ENCODE data around the gene MEIOB. TPM values are rescaled to one million over a fixed set of nuclear protein-coding genes. Genes with fewer than 3 reads are reported as not detected.
"Not testable (repeated sequence)": the region's sequence is repeated elsewhere in the genome, so short reads cannot be mapped to it uniquely, and the experiment has no call there.

MEIOB gene
- polyA plus RNA-seq, 4 donors = 0.34 to 0.38 TPM; not detected in 2

DNA sequence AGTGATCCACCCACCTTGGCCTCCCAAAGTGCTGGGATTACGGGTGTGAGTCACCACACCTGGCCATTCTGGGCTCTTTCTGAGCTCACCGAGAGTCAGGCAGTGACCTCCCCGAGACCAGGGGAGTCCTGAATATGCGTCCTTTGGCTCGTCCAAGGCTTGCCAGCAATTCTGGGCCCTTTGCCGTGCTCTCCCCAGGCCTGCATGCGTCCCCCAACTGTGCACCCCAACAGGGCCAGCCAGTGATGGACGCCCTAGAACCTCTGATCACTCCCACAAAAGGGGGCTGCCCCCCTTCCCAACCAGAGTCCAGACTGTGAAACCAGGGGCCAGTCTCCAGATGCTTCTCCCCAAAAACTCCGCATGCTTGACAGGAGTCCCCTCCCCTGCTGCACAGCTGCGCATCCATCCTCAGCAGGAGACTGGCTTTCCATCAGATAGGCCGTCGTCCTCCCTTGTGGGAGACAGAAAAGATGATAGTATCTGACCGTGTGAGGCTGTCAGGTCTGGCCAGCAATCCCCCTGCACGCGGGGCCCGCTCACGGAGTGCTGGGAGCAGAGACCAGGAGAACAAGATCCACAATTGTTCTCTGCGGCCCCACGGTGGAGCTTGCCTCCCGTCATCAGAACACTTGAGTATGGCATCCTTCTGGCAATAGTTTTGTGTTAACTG is 30.7 kb upstream of the MEIOB start:
- H3K4me1 ChIP-seq (ENCODE audit: control insufficient read depth in 3 of 3, insufficient read depth in 2 of 3, low read depth in 1 of 3, low read length in 2 of 3) = peaks cover 0 to 20% (median 0%) of the 10 kb centered on the region in 3 donors
- DNase-seq (no peak), FAIRE-seq (no peak)
- H3K9me3 ChIP-seq (ENCODE audit: control insufficient read depth in 2 of 2, insufficient read depth in 1 of 2, low read depth in 1 of 2, low read length in 1 of 2) = no peaks in the 10 kb centered on the region
- H3K4me3 ChIP-seq (ENCODE audit: low read depth in 1 of 3, low read length in 3 of 3) = no peak overlapping the region
- 77 to 91% (median 82%) methylated on average over 20 of the region's 20 CpGs for WGBS, 3 donors
- no peaks in the 10 kb centered on the region for H3K36me3 ChIP-seq (ENCODE audit: control insufficient read depth in 3 of 3, insufficient read depth in 2 of 3, low read depth in 1 of 3, low read length in 3 of 3)
- H3K27ac ChIP-seq (ENCODE audit: low read depth in 1 of 3, low read length in 2 of 3) = no peak overlapping the region
- H3K27me3 ChIP-seq (ENCODE audit: control insufficient read depth in 3 of 3, insufficient read depth in 3 of 3, low read length in 3 of 3) = no peaks in the 10 kb centered on the region

DNA sequence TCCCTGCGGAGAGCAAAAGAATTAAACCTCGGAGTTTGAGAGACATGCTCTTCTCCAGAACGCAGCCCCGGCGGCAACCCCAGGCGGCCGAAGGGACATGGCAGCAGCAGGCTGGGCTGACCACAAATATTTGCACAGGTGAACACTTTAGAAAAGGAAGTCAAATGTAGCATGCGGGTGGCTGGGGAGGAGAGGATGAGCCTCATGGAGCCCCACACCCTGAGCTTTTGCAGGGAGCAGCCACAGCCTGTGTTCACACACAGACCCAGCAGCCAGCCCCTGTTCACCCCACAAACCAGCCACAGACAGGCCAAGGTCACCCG is 28.4 kb upstream of the MEIOB start:
- 9 to 65% (median 47%) methylated on average over 9 of the region's 9 CpGs for WGBS, 3 donors
- no peaks in the 10 kb centered on the region for H3K9me3 ChIP-seq (ENCODE audit: control insufficient read depth in 2 of 2, insufficient read depth in 1 of 2, low read depth in 1 of 2, low read length in 1 of 2)

DNA sequence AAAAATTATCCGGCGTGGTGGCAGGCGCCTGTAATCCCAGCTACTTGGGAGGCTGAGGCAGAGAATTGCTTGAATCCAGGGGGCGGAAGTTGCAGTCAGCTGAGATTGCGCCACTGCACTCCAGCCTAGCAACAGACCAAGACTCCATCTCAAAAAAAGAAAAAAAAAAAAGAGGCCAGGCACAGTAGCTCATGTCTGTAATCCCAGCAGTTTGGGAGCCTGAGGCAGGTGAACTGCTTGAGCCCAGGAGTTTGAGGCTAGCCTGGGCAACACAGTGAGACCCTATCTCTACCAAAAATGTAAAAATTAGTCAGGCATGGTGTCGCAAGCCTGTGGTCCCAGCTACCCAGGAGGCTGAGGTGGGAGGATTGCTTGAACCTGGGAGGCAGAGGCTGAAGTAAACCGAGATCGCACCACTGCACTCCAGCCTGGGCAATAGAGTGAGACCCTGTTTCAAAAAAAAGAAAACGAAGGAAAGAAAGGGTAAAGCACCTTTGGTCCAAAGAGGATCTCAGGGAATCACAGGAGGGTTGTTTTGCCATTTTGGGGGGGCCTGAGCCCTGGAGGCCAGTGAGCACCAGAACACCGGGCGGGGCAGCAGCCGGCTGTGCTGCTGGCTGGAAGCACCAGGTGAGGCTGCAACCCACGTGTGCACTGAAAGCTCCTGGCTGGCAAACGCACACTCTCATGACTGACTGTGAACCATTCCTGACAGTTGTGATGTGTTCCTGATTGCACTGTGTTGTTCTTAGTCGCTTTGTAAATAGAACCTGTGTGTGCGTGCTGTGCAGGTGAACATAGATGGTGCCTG is 27.9 kb upstream of the MEIOB start:
- peak; percentile 60 to 70 for DNase-seq
- Histone ChIP-seq H3K36me3 (ENCODE audit: control insufficient read depth in 3 of 3, insufficient read depth in 2 of 3, low read depth in 1 of 3, low read length in 3 of 3) (no peaks in the 10 kb centered on the region), H3K9me3 (ENCODE audit: control insufficient read depth in 2 of 2, insufficient read depth in 1 of 2, low read depth in 1 of 2, low read length in 1 of 2) (no peaks in the 10 kb centered on the region), H3K27ac (ENCODE audit: low read depth in 1 of 3, low read length in 2 of 3) (no peak overlapping the region), H3K4me3 (ENCODE audit: low read depth in 1 of 3, low read length in 3 of 3) (no peak overlapping the region), H3K4me1 (ENCODE audit: control insufficient read depth in 3 of 3, insufficient read depth in 2 of 3, low read depth in 1 of 3, low read length in 2 of 3) (peaks cover 0 to 32% (median 0%) of the 10 kb centered on the region in 3 donors), H3K27me3 (ENCODE audit: control insufficient read depth in 3 of 3, insufficient read depth in 3 of 3, low read length in 3 of 3) (no peaks in the 10 kb centered on the region)
- WGBS, 3 donors = 49 to 75% (median 52%) methylated on average over 16 of the region's 16 CpGs
- FAIRE-seq = no peak

More for the DNA sequence above, 28.4 kb upstream of the MEIOB start:
- Histone ChIP-seq H3K36me3 (ENCODE audit: control insufficient read depth in 3 of 3, insufficient read depth in 2 of 3, low read depth in 1 of 3, low read length in 3 of 3) (no peaks in the 10 kb centered on the region), H3K27ac (ENCODE audit: low read depth in 1 of 3, low read length in 2 of 3) (no peak overlapping the region), H3K27me3 (ENCODE audit: control insufficient read depth in 3 of 3, insufficient read depth in 3 of 3, low read length in 3 of 3) (no peaks in the 10 kb centered on the region), H3K4me3 (ENCODE audit: low read depth in 1 of 3, low read length in 3 of 3) (no peak overlapping the region), H3K4me1 (ENCODE audit: control insufficient read depth in 3 of 3, insufficient read depth in 2 of 3, low read depth in 1 of 3, low read length in 2 of 3) (peaks cover 0 to 27% (median 0%) of the 10 kb centered on the region in 3 donors)
- DNase-seq = no peak
- FAIRE-seq = no peak

DNA sequence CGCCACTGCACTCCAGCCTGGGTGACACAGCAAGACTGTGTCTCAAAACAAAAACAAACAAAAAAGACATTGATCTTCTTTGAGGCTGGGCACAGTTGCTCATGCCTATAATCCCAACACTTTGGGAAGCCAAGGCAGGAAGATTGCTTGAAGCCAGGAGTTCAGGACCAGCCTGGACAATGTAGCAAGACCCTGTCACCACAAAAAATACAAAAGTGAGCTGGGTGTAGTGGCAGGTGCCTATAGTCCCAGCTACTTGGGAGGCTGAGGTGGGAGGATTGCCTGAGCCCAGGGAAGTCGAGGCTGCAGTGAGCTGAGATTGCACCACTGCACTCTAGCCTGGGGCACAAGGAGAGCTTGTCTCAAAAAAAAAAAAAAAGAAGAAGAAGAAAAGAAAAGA is 25.7 kb upstream of the MEIOB start:
- not testable (repeated sequence) for H3K9me3 ChIP-seq (ENCODE audit: control insufficient read depth in 2 of 2, insufficient read depth in 1 of 2, low read depth in 1 of 2, low read length in 1 of 2); H3K27ac ChIP-seq (ENCODE audit: low read depth in 1 of 3, low read length in 2 of 3); FAIRE-seq; H3K27me3 ChIP-seq (ENCODE audit: control insufficient read depth in 3 of 3, insufficient read depth in 3 of 3, low read length in 3 of 3); DNase-seq; H3K36me3 ChIP-seq (ENCODE audit: control insufficient read depth in 3 of 3, insufficient read depth in 2 of 3, low read depth in 1 of 3, low read length in 3 of 3); H3K4me3 ChIP-seq (ENCODE audit: low read depth in 1 of 3, low read length in 3 of 3)
- WGBS, 3 donors = 73 to 88% (median 84%) methylated on average over 2 of the region's 2 CpGs
- peaks cover 0 to 33% (median 0%) of the 10 kb centered on the region in 3 donors for H3K4me1 ChIP-seq (ENCODE audit: control insufficient read depth in 3 of 3, insufficient read depth in 2 of 3, low read depth in 1 of 3, low read length in 2 of 3)

DNA sequence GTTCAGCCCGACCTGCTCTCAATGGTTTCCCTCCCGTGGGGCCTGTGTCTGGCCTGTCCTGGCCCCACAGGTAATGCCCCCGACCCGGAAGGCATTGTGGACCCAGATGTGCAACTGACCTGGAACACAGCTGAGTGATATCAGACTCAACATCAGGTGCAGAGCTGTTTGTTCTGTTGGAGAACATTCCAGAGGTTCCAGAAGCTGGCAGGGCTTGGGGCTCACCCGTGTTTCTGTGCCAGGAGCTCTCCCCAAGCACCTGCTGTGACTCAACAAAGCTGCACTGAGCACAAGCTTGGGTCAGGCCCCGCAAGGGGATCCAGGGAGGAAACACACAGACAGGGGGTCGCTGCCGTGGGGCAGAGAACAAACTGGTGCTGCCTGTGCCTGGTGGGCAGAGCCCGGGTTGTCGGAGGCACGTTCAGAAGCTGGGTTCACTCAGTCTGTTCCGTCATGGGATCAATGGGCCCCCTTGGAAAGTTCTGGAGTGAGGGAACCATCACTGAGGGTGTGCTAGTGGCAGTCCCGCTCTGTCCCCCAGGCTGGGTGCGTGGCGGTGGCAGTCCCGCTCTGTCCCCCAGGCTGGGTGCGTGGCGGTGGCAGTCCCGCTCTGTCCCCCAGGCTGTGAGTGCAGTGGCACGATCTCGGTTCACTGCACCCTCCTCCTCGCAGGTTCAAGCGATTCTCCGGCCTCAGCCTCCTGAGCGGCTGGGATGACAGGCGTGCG is 24.1 kb upstream of the MEIOB start:
- Histone ChIP-seq H3K9me3 (ENCODE audit: control insufficient read depth in 2 of 2, insufficient read depth in 1 of 2, low read depth in 1 of 2, low read length in 1 of 2) (no peaks in the 10 kb centered on the region), H3K27me3 (ENCODE audit: control insufficient read depth in 3 of 3, insufficient read depth in 3 of 3, low read length in 3 of 3) (peaks cover 0 to under 1% (median 0%) of the 10 kb centered on the region in 3 donors), H3K4me3 (ENCODE audit: low read depth in 1 of 3, low read length in 3 of 3) (no peak overlapping the region), H3K36me3 (ENCODE audit: control insufficient read depth in 3 of 3, insufficient read depth in 2 of 3, low read depth in 1 of 3, low read length in 3 of 3) (no peaks in the 10 kb centered on the region), H3K4me1 (ENCODE audit: control insufficient read depth in 3 of 3, insufficient read depth in 2 of 3, low read depth in 1 of 3, low read length in 2 of 3) (peaks cover 0 to 33% (median 0%) of the 10 kb centered on the region in 3 donors), H3K27ac (ENCODE audit: low read depth in 1 of 3, low read length in 2 of 3) (no peak overlapping the region)
- DNase-seq = peak in 1 of 2 donors; percentile 67
- WGBS, 3 donors = 66 to 78% (median 67%) methylated on average over 26 to 27 of the region's 27 CpGs
- FAIRE-seq = no peak

DNA sequence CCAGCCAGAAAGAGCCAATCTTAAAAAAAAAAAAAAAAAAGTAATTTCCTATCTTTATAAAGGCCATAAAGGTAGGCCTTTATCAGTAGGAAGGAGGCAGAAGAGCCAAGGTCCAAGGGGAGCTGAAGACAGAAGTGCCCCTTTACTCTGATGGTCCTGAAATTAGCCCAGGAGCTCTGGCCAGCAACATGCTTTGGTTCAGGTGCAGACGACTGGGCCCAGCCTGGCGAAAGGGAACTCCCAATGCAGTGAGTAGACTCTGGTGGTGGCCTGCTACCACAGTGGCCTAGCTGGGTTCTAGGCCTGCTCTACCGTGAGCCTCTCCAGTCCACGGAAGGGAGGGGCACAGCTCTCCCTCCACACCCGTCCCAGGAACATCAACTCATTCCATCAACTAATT is 23.1 kb upstream of the MEIOB start:
- no peaks in the 10 kb centered on the region for H3K9me3 ChIP-seq (ENCODE audit: control insufficient read depth in 2 of 2, insufficient read depth in 1 of 2, low read depth in 1 of 2, low read length in 1 of 2)

DNA sequence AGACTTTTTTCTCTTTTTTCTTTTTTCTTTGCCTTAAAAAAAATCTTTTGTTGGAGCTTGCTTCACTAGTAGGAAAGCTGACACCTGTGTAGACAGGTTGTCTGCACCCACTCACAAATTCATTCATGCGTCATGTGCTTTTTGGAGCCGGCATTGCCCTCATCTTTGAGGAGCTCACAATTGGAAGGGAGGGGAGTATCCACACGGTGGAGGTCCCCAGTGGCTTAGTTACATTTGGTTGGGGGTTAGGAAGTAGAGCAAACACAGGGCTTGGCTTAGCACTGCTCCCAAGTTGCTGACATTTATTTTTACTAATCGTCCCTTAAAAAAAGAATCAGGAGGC is 18.7 kb upstream of the MEIOB start:
- Histone ChIP-seq H3K36me3 (ENCODE audit: control insufficient read depth in 3 of 3, insufficient read depth in 2 of 3, low read depth in 1 of 3, low read length in 3 of 3) (no peaks in the 10 kb centered on the region), H3K27ac (ENCODE audit: low read depth in 1 of 3, low read length in 2 of 3) (no peak overlapping the region), H3K4me3 (ENCODE audit: low read depth in 1 of 3, low read length in 3 of 3) (no peak overlapping the region), H3K9me3 (ENCODE audit: control insufficient read depth in 2 of 2, insufficient read depth in 1 of 2, low read depth in 1 of 2, low read length in 1 of 2) (no peaks in the 10 kb centered on the region), H3K4me1 (ENCODE audit: control insufficient read depth in 3 of 3, insufficient read depth in 2 of 3, low read depth in 1 of 3, low read length in 2 of 3) (peaks cover 0 to 20% (median 0%) of the 10 kb centered on the region in 3 donors), H3K27me3 (ENCODE audit: control insufficient read depth in 3 of 3, insufficient read depth in 3 of 3, low read length in 3 of 3) (peaks cover 0 to 9% (median 2%) of the 10 kb centered on the region in 3 donors)
- DNase-seq = no peak
- FAIRE-seq = no peak
- WGBS, 3 donors = 51 to 63% (median 58%) methylated on average over 4 of the region's 4 CpGs

More for the DNA sequence above, 23.1 kb upstream of the MEIOB start:
- Histone ChIP-seq H3K27ac (ENCODE audit: low read depth in 1 of 3, low read length in 2 of 3) (peak overlapping the region in 2 of 3 donors; percentile 60 to 67), H3K27me3 (ENCODE audit: control insufficient read depth in 3 of 3, insufficient read depth in 3 of 3, low read length in 3 of 3) (peaks cover 0 to 7% (median 2%) of the 10 kb centered on the region in 3 donors), H3K4me1 (ENCODE audit: control insufficient read depth in 3 of 3, insufficient read depth in 2 of 3, low read depth in 1 of 3, low read length in 2 of 3) (peaks cover 0 to 26% (median 0%) of the 10 kb centered on the region in 3 donors), H3K4me3 (ENCODE audit: low read depth in 1 of 3, low read length in 3 of 3) (no peak overlapping the region), H3K36me3 (ENCODE audit: control insufficient read depth in 3 of 3, insufficient read depth in 2 of 3, low read depth in 1 of 3, low read length in 3 of 3) (no peaks in the 10 kb centered on the region)
- DNase-seq (peak; percentile 81 to 85), FAIRE-seq (no peak)
- WGBS, 3 donors = 16 to 63% (median 51%) methylated on average over 5 of the region's 5 CpGs

DNA sequence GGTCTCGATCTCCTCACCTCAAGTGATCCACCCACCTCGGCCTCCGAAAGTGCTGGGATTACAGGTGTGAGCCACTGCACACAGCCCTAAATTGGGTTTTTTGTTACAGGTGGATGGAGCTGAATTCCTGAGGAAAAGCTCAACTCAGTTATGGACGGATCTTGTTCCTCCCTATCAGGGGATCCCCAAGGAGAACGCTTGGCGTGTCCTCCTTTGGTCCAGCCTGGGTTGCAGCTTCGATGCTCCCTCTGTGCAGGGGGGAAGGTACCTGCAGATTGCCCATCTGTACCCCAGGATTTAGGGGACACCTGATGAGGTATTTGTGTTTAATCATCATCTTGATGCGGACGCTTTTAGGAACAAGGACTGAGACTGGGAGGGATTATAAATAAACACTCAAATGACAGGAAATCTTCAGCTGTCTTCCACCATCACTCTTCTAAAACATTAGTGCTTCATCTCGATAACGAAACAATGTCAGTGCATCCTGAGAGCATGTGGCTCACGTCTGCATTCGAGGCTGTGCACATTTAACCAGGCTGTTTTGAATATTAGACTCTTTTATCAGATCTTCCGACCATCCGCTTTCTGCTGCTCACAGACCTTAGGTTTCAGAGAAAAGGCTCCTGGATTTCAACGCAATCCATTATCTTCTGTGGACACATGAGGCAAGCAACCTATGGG is 18.2 kb upstream of the MEIOB start:
- H3K4me1 ChIP-seq (ENCODE audit: control insufficient read depth in 3 of 3, insufficient read depth in 2 of 3, low read depth in 1 of 3, low read length in 2 of 3) = peaks cover 0 to 16% (median 0%) of the 10 kb centered on the region in 3 donors
- DNase-seq (no peak), FAIRE-seq (no peak)
- no peak overlapping the region for H3K27ac ChIP-seq (ENCODE audit: low read depth in 1 of 3, low read length in 2 of 3)
- peaks cover 0 to 9% (median 2%) of the 10 kb centered on the region in 3 donors for H3K27me3 ChIP-seq (ENCODE audit: control insufficient read depth in 3 of 3, insufficient read depth in 3 of 3, low read length in 3 of 3)
- 57 to 64% (median 61%) methylated on average over 16 of the region's 16 CpGs for WGBS, 3 donors
- no peak overlapping the region for H3K4me3 ChIP-seq (ENCODE audit: low read depth in 1 of 3, low read length in 3 of 3)
- no peaks in the 10 kb centered on the region for H3K36me3 ChIP-seq (ENCODE audit: control insufficient read depth in 3 of 3, insufficient read depth in 2 of 3, low read depth in 1 of 3, low read length in 3 of 3)
- no peaks in the 10 kb centered on the region for H3K9me3 ChIP-seq (ENCODE audit: control insufficient read depth in 2 of 2, insufficient read depth in 1 of 2, low read depth in 1 of 2, low read length in 1 of 2)

Data from small intestine (tissue), 7 donors.